ENCODE measurements around the gene NPNT. TPM values are rescaled to one million over a fixed set of nuclear protein-coding genes. Genes with fewer than 3 reads are reported as not detected.

Gene NPNT
- total and polyA plus RNA-seq, 12 donors: 1.7 to 32.6 (median 4.3) TPM

DNA sequence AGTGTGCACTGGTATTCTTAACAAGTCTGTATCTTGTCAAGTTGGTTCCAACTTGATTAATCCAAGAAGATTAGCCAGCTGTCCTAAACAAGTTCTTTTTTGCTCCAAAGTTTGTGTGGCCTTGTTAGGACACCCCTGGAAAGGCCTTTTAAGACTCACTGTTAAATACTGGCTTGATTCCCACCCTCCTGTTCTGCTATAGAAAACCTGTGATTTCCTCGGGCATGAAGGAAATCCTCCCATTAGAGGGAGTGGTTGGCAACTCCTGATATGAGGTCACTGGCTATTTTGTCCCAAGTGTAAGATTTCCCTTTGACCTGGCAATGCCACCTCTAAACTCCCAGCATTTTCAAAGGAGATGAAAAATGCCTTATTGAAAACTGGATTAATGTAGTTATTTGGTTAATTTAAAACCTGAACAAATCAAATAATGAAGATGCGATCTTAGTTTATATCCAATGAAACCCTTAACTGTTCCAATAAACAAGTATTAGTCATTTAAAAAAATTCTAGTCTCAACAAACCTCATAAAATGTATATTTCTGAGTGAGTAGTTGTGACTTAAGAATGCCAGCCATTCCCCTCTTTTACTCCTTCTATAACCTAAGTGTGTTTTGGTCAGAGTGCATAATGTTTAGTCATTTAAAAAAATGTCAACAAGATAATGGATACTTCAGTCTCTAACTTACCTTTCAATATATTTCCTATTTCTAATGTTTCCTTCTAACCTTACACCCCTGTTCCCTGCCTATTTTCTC lies 94.4 kb downstream of the NPNT start:
- intact Hi-C loops (cut with DNase I): no loop called here
- no peak for TF ChIP-seq CTCF (IDR thresholded peaks at IDR 0.05)
- peak in 1 of 2 donors; percentile 8 for DNase-seq
- Histone ChIP-seq H3K4me3 (no peak overlapping the region), H3K9me3 (peaks cover 0 to 5% (median 0%) of the 10 kb centered on the region in 11 donors), H3K4me1 (peaks cover 0 to 33% (median 21%) of the 10 kb centered on the region in 9 donors), H3K27me3 (no peaks in the 10 kb centered on the region), H3K36me3 (no peaks in the 10 kb centered on the region), H3K27ac (peak overlapping the region in 8 of 10 donors; percentile 49 to 79 (median 64))
- ATAC-seq: peak in 3 of 8 donors; percentile 34 to 52 (median 44)
- 47 to 60% methylated on average over 2 of the region's 2 CpGs for WGBS, 2 donors

GRCh38 chr4:105990933-105991332 lies 95.7 kb downstream of the NPNT start:
- H3K9me3 ChIP-seq: peaks cover 0 to 5% (median 0%) of the 10 kb centered on the region in 11 donors
- peak; percentile 96 to 99 (median 98) for ATAC-seq
- H3K27ac ChIP-seq: peak overlapping the region in 9 of 10 donors; percentile 49 to 79 (median 64)
- no peaks in the 10 kb centered on the region for H3K27me3 ChIP-seq
- WGBS, 2 donors: 19 to 26% methylated on average over 3 of the region's 3 CpGs
- no peaks in the 10 kb centered on the region for H3K36me3 ChIP-seq
- no peak for TF ChIP-seq CTCF (IDR thresholded peaks at IDR 0.05)
- peaks cover 0 to 33% (median 21%) of the 10 kb centered on the region in 9 donors for H3K4me1 ChIP-seq
- intact Hi-C loops (cut with DNase I): no loop called here
- peak; percentile 85 to 89 for DNase-seq
- no peak overlapping the region for H3K4me3 ChIP-seq

DNA sequence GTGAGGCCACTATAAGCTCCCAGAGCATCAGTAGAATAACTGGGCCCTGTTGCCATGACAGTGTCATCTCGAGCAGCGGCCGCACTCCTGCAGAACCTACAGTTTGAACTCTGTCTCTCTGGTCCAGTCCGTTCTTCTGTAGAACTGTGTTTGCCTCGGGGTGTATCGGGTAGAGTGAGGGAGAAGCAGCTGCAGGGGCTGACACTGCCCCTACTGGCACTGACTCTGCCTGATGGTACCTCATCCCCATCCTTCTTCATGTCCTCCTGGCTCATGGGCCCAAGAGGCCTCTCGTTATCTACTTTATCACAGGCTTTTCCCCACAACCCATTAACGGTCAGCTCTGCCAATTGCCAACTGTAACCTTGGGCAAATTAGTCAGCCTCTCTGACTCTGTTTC lies 96.5 kb downstream of the NPNT start:
- no peaks in the 10 kb centered on the region for H3K27me3 ChIP-seq
- H3K36me3 ChIP-seq: no peaks in the 10 kb centered on the region
- TF ChIP-seq CTCF (IDR thresholded peaks at IDR 0.05): no peak
- intact Hi-C loops (cut with DNase I): no loop called here
- DNase-seq (no peak), ATAC-seq (no peak)
- H3K4me3 ChIP-seq: no peak overlapping the region
- H3K4me1 ChIP-seq: peaks cover 0 to 33% (median 21%) of the 10 kb centered on the region in 9 donors
- peaks cover 0 to 5% (median 0%) of the 10 kb centered on the region in 11 donors for H3K9me3 ChIP-seq
- WGBS, 2 donors: 92% methylated on average over 8 of the region's 8 CpGs
- peak overlapping the region in 7 of 10 donors; percentile 54 to 78 (median 68) for H3K27ac ChIP-seq

DNA sequence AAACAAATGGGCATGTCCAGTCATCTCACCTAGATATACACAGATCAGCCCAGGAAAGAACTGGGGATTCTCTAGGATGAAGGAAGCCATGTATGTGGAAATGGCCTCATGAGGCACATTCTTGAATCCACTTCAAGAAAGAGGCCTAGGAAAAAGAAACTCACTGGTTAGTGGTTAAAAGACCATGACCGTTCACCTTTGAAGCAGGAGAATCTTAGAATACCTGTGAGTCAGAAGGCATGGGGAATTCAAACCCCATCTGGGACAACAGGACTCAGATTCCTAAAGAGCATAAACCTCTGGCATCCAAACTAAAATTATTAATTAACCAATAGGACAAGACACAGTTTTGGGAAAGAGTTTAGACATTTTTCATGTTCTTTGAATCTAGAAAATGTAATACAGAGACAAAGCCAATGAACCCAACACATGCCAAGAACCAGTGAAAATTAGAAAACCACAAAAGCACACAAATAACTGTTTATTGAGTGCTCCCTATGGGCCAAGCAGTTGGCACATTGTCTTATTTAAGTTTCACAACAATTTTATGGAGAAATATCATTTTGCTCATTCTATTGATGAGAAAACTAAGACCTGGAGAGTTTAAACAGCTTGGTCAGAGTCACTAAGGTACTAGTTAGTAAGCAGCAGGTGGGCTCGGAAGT lies 97.5 kb downstream of the NPNT start:
- TF ChIP-seq CTCF (IDR thresholded peaks at IDR 0.05): no peak
- H3K36me3 ChIP-seq: no peaks in the 10 kb centered on the region
- no peak for ATAC-seq
- no peak for DNase-seq
- intact Hi-C loops (cut with DNase I): no loop called here
- H3K27ac ChIP-seq: no peak overlapping the region
- no peaks in the 10 kb centered on the region for H3K27me3 ChIP-seq
- H3K4me1 ChIP-seq: peaks cover 0 to 33% (median 21%) of the 10 kb centered on the region in 9 donors
- 85 to 91% methylated on average over 2 of the region's 2 CpGs for WGBS, 2 donors
- no peak overlapping the region for H3K4me3 ChIP-seq
- peaks cover 0 to 5% (median 0%) of the 10 kb centered on the region in 11 donors for H3K9me3 ChIP-seq
